ENCODE results near the gene TWIST2.

TWIST2 gene

GRCh38 chr2:238895891-238896600 is 48.2 kb downstream of the TWIST2 start:
- H3K4me1 ChIP-seq (ENCODE audit: control insufficient read depth, insufficient read depth, low read length), result peaks cover 30% of the 10 kb centered on the region
- H3K4me3 ChIP-seq (ENCODE audit: low read length), result peak overlapping the region; percentile 44
- peak overlapping the region; percentile 35 for H3K9ac ChIP-seq (ENCODE audit: low read depth, low read length)
- H3K36me3 ChIP-seq (ENCODE audit: insufficient read depth, low read length), result no peaks in the 10 kb centered on the region
- no peaks in the 10 kb centered on the region for H3K27me3 ChIP-seq (ENCODE audit: control insufficient read depth, insufficient read depth, low read length)
- H3K9me3 ChIP-seq (replicated peaks; ENCODE audit: low read length), result no peaks in the 10 kb centered on the region
- H3K4me2 ChIP-seq (ENCODE audit: low read length), result peak overlapping the region; percentile 64

GRCh38 chr2:238896641-238897040 is 48.8 kb downstream of the TWIST2 start:
- Histone ChIP-seq H3K4me2 (ENCODE audit: low read length) (no peak overlapping the region), H3K27me3 (ENCODE audit: control insufficient read depth, insufficient read depth, low read length) (no peaks in the 10 kb centered on the region), H3K36me3 (ENCODE audit: insufficient read depth, low read length) (no peaks in the 10 kb centered on the region), H3K9me3 (replicated peaks; ENCODE audit: low read length) (no peaks in the 10 kb centered on the region), H3K9ac (ENCODE audit: low read depth, low read length) (no peak overlapping the region), H3K4me3 (ENCODE audit: low read length) (no peak overlapping the region), H3K4me1 (ENCODE audit: control insufficient read depth, insufficient read depth, low read length) (peaks cover 36% of the 10 kb centered on the region)

- Histone ChIP-seq H3K27me3 (ENCODE audit: control insufficient read depth, insufficient read depth, low read length) (no peaks in the 10 kb centered on the region), H3K4me3 (ENCODE audit: low read length) (no peak overlapping the region), H3K9me3 (replicated peaks; ENCODE audit: low read length) (no peaks in the 10 kb centered on the region), H3K4me2 (ENCODE audit: low read length) (no peak overlapping the region), H3K4me1 (ENCODE audit: control insufficient read depth, insufficient read depth, low read length) (peaks cover 40% of the 10 kb centered on the region), H3K36me3 (ENCODE audit: insufficient read depth, low read length) (no peaks in the 10 kb centered on the region), H3K9ac (ENCODE audit: low read depth, low read length) (no peak overlapping the region)
Measured at GRCh38 chr2:238897122-238897880, 49.4 kb downstream of the TWIST2 start.

GRCh38 chr2:238897911-238898311 is 50.0 kb downstream of the TWIST2 start:
- peaks cover 40% of the 10 kb centered on the region for H3K4me1 ChIP-seq (ENCODE audit: control insufficient read depth, insufficient read depth, low read length)

GRCh38 chr2:238898534-238899281 is 50.8 kb downstream of the TWIST2 start:
- Histone ChIP-seq H3K4me3 (ENCODE audit: low read length) (no peak overlapping the region), H3K27me3 (ENCODE audit: control insufficient read depth, insufficient read depth, low read length) (no peaks in the 10 kb centered on the region), H3K9ac (ENCODE audit: low read depth, low read length) (no peak overlapping the region), H3K4me1 (ENCODE audit: control insufficient read depth, insufficient read depth, low read length) (peaks cover 40% of the 10 kb centered on the region), H3K9me3 (replicated peaks; ENCODE audit: low read length) (no peaks in the 10 kb centered on the region), H3K4me2 (ENCODE audit: low read length) (no peak overlapping the region), H3K36me3 (ENCODE audit: insufficient read depth, low read length) (no peaks in the 10 kb centered on the region)

More at GRCh38 chr2:238897911-238898311, 50.0 kb downstream of the TWIST2 start:
- Histone ChIP-seq H3K9me3 (replicated peaks; ENCODE audit: low read length) (no peaks in the 10 kb centered on the region), H3K9ac (ENCODE audit: low read depth, low read length) (no peak overlapping the region), H3K36me3 (ENCODE audit: insufficient read depth, low read length) (no peaks in the 10 kb centered on the region), H3K4me2 (ENCODE audit: low read length) (no peak overlapping the region), H3K27me3 (ENCODE audit: control insufficient read depth, insufficient read depth, low read length) (no peaks in the 10 kb centered on the region), H3K4me3 (ENCODE audit: low read length) (no peak overlapping the region)

- H3K36me3 ChIP-seq (ENCODE audit: insufficient read depth, low read length), result no peaks in the 10 kb centered on the region
- H3K4me3 ChIP-seq (ENCODE audit: low read length), result no peak overlapping the region
- H3K9ac ChIP-seq (ENCODE audit: low read depth, low read length), result no peak overlapping the region
- no peak overlapping the region for H3K4me2 ChIP-seq (ENCODE audit: low read length)
- no peaks in the 10 kb centered on the region for H3K9me3 ChIP-seq (replicated peaks; ENCODE audit: low read length)
- peaks cover 40% of the 10 kb centered on the region for H3K4me1 ChIP-seq (ENCODE audit: control insufficient read depth, insufficient read depth, low read length)
- H3K27me3 ChIP-seq (ENCODE audit: control insufficient read depth, insufficient read depth, low read length), result no peaks in the 10 kb centered on the region
Measured at GRCh38 chr2:238899386-238899785, 51.5 kb downstream of the TWIST2 start.

- Histone ChIP-seq H3K4me2 (ENCODE audit: low read length) (peak overlapping the region; percentile 37), H3K36me3 (ENCODE audit: insufficient read depth, low read length) (no peaks in the 10 kb centered on the region), H3K4me3 (ENCODE audit: low read length) (no peak overlapping the region), H3K9ac (ENCODE audit: low read depth, low read length) (no peak overlapping the region), H3K4me1 (ENCODE audit: control insufficient read depth, insufficient read depth, low read length) (peaks cover 32% of the 10 kb centered on the region), H3K9me3 (replicated peaks; ENCODE audit: low read length) (no peaks in the 10 kb centered on the region), H3K27me3 (ENCODE audit: control insufficient read depth, insufficient read depth, low read length) (no peaks in the 10 kb centered on the region)
Measured at GRCh38 chr2:238900511-238900910, 52.6 kb downstream of the TWIST2 start.

- H3K9me3 ChIP-seq (replicated peaks; ENCODE audit: low read length), result no peaks in the 10 kb centered on the region
- H3K4me1 ChIP-seq (ENCODE audit: control insufficient read depth, insufficient read depth, low read length), result peaks cover 22% of the 10 kb centered on the region
- no peaks in the 10 kb centered on the region for H3K27me3 ChIP-seq (ENCODE audit: control insufficient read depth, insufficient read depth, low read length)
- no peaks in the 10 kb centered on the region for H3K36me3 ChIP-seq (ENCODE audit: insufficient read depth, low read length)
- H3K4me2 ChIP-seq (ENCODE audit: low read length), result no peak overlapping the region
- no peak overlapping the region for H3K9ac ChIP-seq (ENCODE audit: low read depth, low read length)
- H3K4me3 ChIP-seq (ENCODE audit: low read length), result no peak overlapping the region
Measured at GRCh38 chr2:238901461-238902057, 53.7 kb downstream of the TWIST2 start.

- no peak overlapping the region for H3K4me3 ChIP-seq (ENCODE audit: low read length)
- H3K27me3 ChIP-seq (ENCODE audit: control insufficient read depth, insufficient read depth, low read length), result no peaks in the 10 kb centered on the region
- peaks cover 21% of the 10 kb centered on the region for H3K4me1 ChIP-seq (ENCODE audit: control insufficient read depth, insufficient read depth, low read length)
- no peaks in the 10 kb centered on the region for H3K36me3 ChIP-seq (ENCODE audit: insufficient read depth, low read length)
- no peak overlapping the region for H3K4me2 ChIP-seq (ENCODE audit: low read length)
- H3K9ac ChIP-seq (ENCODE audit: low read depth, low read length), result no peak overlapping the region
- H3K9me3 ChIP-seq (replicated peaks; ENCODE audit: low read length), result no peaks in the 10 kb centered on the region
Measured at GRCh38 chr2:238902285-238902684, 54.4 kb downstream of the TWIST2 start.

- H3K4me3 ChIP-seq (ENCODE audit: low read length), result no peak overlapping the region
- H3K9ac ChIP-seq (ENCODE audit: low read depth, low read length), result no peak overlapping the region
- no peaks in the 10 kb centered on the region for H3K9me3 ChIP-seq (replicated peaks; ENCODE audit: low read length)
- H3K27me3 ChIP-seq (ENCODE audit: control insufficient read depth, insufficient read depth, low read length), result no peaks in the 10 kb centered on the region
- no peaks in the 10 kb centered on the region for H3K36me3 ChIP-seq (ENCODE audit: insufficient read depth, low read length)
- no peak overlapping the region for H3K4me2 ChIP-seq (ENCODE audit: low read length)
- peaks cover 21% of the 10 kb centered on the region for H3K4me1 ChIP-seq (ENCODE audit: control insufficient read depth, insufficient read depth, low read length)
Measured at GRCh38 chr2:238903141-238903540, 55.3 kb downstream of the TWIST2 start.

- H3K9ac ChIP-seq (ENCODE audit: low read depth, low read length), result no peak overlapping the region
- H3K4me2 ChIP-seq (ENCODE audit: low read length), result no peak overlapping the region
- no peaks in the 10 kb centered on the region for H3K36me3 ChIP-seq (ENCODE audit: insufficient read depth, low read length)
- H3K4me3 ChIP-seq (ENCODE audit: low read length), result no peak overlapping the region
- peaks cover 24% of the 10 kb centered on the region for H3K4me1 ChIP-seq (ENCODE audit: control insufficient read depth, insufficient read depth, low read length)
- no peaks in the 10 kb centered on the region for H3K27me3 ChIP-seq (ENCODE audit: control insufficient read depth, insufficient read depth, low read length)
- no peaks in the 10 kb centered on the region for H3K9me3 ChIP-seq (replicated peaks; ENCODE audit: low read length)
Measured at GRCh38 chr2:238904177-238904576, 56.3 kb downstream of the TWIST2 start.

All from skeletal muscle satellite cell (primary cell).